ENCODE results near the gene CNTNAP5.

GRCh38 chr2:124884315-124884714, 859.2 kb downstream of the CNTNAP5 start:
- TF ChIP-seq ZNF565 (CRISPR knock-in tag; conservative IDR thresholded peaks at IDR 0.05; ENCODE audit: low read depth), result no peak
- TF ChIP-seq SNAI2 (CRISPR knock-in tag; IDR thresholded peaks at IDR 0.05), result no peak
- no peak for TF ChIP-seq ZFP3 (CRISPR knock-in tag; IDR thresholded peaks at IDR 0.05)
- TF ChIP-seq ARNTL (CRISPR knock-in tag; IDR thresholded peaks at IDR 0.05; ENCODE audit: borderline replicate concordance, low read depth), result no peak
- TF ChIP-seq CSDC2 (CRISPR knock-in tag; IDR thresholded peaks at IDR 0.05), result no peak

Measured in SK-N-SH treated with all-trans-retinoic acid at 6 μM for 48 hours (cell line).